H1 (cell line): ENCODE measurements around the gene ZBTB20. TPM values are rescaled to one million over a fixed set of nuclear protein-coding genes. Genes with fewer than 3 reads are reported as not detected.

Source experiments
- CTCF ChIA-PET: fragments of 300-600 bp; sonication (Branson Sonifier 250); formaldehyde crosslinking; loops from one replicate; lab custom pipeline; 2021; ENCODE audit not compliant: partially characterized antibody; lab: Charles Lee
- POLR2A ChIA-PET: fragments of 300-600 bp; sonication (Branson Sonifier 250); formaldehyde crosslinking; loops from one replicate; lab custom pipeline; 2021; ENCODE audit warnings: inconsistent platforms; ENCODE audit not compliant: partially characterized antibody; lab: Charles Lee
- DNase-seq, 2 experiments: peaks; one replicate each; pipeline versions ENCODE4 v3.0.0 to v3.0.0-alpha.2; 2010 to 2022; ENCODE audit warnings: low spot score in 2 of 2, low read depth in 1 of 2, mixed read lengths in 1 of 2
- FAIRE-seq: peaks from 2 replicates; lab custom pipeline; 2011; peaks lifted over from hg19 to GRCh38; lab: Jason Lieb, UNC
- H2AFZ ChIP-seq: 2 replicates; pipeline ENCODE4 v1.8.1; 2012; ENCODE audit warnings: low read length, inconsistent platforms
- H2AK5ac ChIP-seq: 2 replicates; pipeline ENCODE4 v1.6.1; 2013; ENCODE audit warnings: low read depth, low read length
- H2BK120ac ChIP-seq: replicated peaks from 2 replicates; pipeline ENCODE3; 2013; ENCODE audit warnings: low read depth, low read length, inconsistent platforms
- H2BK12ac ChIP-seq: 2 replicates; pipeline ENCODE4 v1.6.1; 2013; ENCODE audit warnings: low read depth, low read length
- H2BK15ac ChIP-seq: 2 replicates; pipeline ENCODE4 v1.6.1; 2013; ENCODE audit warnings: low read length
- H2BK20ac ChIP-seq: 2 replicates; pipeline ENCODE4 v1.6.1; 2013; ENCODE audit warnings: low read length
- H2BK5ac ChIP-seq: 2 replicates; pipeline ENCODE4 v1.6.1; 2013; ENCODE audit warnings: low read depth, low read length
- H3K14ac ChIP-seq: 2 replicates; pipeline ENCODE4 v1.6.1; 2013; ENCODE audit warnings: inconsistent platforms; ENCODE audit not compliant: insufficient read length
- H3K18ac ChIP-seq: 2 replicates; pipeline ENCODE4 v1.6.1; 2013; ENCODE audit warnings: low read length; ENCODE audit errors: extremely low read depth
- H3K23ac ChIP-seq: 2 replicates; pipeline ENCODE4 v1.6.1; 2013; ENCODE audit warnings: inconsistent platforms; ENCODE audit not compliant: insufficient read length
- H3K23me2 ChIP-seq: 2 replicates; pipeline ENCODE4 v1.6.1; 2013; ENCODE audit warnings: low read depth, low read length
- H3K27ac ChIP-seq: 2 replicates; pipeline ENCODE4 v1.6.1; 2011; ENCODE audit warnings: low read depth, low read length, inconsistent platforms
- H3K27me3 ChIP-seq, 4 experiments: replicated peaks in 1 of 4; 1 replicate in 1 of 4; 2 replicates in 3 of 4; pipeline versions ENCODE4 v1.6.1 to v1.8.1; 2011 to 2013; ENCODE audit warnings: low read length in 3 of 4, mild to moderate bottlenecking in 3 of 4, inconsistent platforms in 2 of 4, mixed read lengths in 2 of 4, moderate library complexity in 1 of 4; ENCODE audit not compliant: control insufficient read depth in 3 of 4, insufficient read depth in 3 of 4; ENCODE audit errors: extremely low read depth in 1 of 4
- H3K36me3 ChIP-seq, 4 experiments: 2 replicates each; pipeline versions ENCODE4 v1.6.1 to v1.8.1; 2011 to 2013; ENCODE audit warnings: mild to moderate bottlenecking in 4 of 4, low read length in 3 of 4, moderate library complexity in 2 of 4, control low read depth in 1 of 4, inconsistent platforms in 1 of 4; ENCODE audit not compliant: insufficient read depth in 4 of 4, control insufficient read depth in 2 of 4
- H3K4ac ChIP-seq: replicated peaks from 2 replicates; pipeline ENCODE3; 2013; ENCODE audit warnings: low read length, low read depth, mixed read lengths, inconsistent platforms; ENCODE audit not compliant: insufficient read length
- H3K4me1 ChIP-seq, 4 experiments: replicated peaks in 1 of 4; 1 replicate in 1 of 4; 2 replicates in 3 of 4; pipeline versions ENCODE4 v1.6.1 to v1.8.1; 2011 to 2013; ENCODE audit warnings: low read length in 3 of 4, inconsistent platforms in 2 of 4, mixed read lengths in 1 of 4; ENCODE audit not compliant: insufficient read depth in 4 of 4, control insufficient read depth in 3 of 4
- H3K4me2 ChIP-seq, 2 experiments: 2 replicates each; pipeline versions ENCODE4 v1.6.1 to v1.8.1; 2011 to 2013; ENCODE audit warnings: low read depth in 2 of 2, low read length in 2 of 2, control low read depth in 1 of 2, inconsistent platforms in 1 of 2, mild to moderate bottlenecking in 1 of 2; ENCODE audit not compliant: insufficient read depth in 1 of 2
- H3K4me3 ChIP-seq, 4 experiments: fragments of 200-600, 300-600 bp in 1 of 4; sonication (generic), shearing (Covaris generic), sonication (Bioruptor Twin) in 1 of 4; 2 replicates each; pipeline versions ENCODE4 v1.5.1 to v1.8.1; 2011 to 2016; ENCODE audit warnings: low read length in 4 of 4, low read depth in 3 of 4, control low read depth in 2 of 4, inconsistent platforms in 2 of 4, mild to moderate bottlenecking in 2 of 4, mixed read lengths in 1 of 4, moderate library complexity in 1 of 4; ENCODE audit not compliant: insufficient read depth in 2 of 4; ENCODE audit errors: extremely low read depth in 1 of 4
- H3K56ac ChIP-seq: replicated peaks from 2 replicates; pipeline ENCODE3; 2013; ENCODE audit warnings: low read depth, mild to moderate bottlenecking, mixed read lengths, low read length, inconsistent platforms; ENCODE audit not compliant: insufficient read length
- H3K79me1 ChIP-seq: 2 replicates; pipeline ENCODE4 v1.6.1; 2013; ENCODE audit warnings: low read depth, low read length, control low read depth
- H3K79me2 ChIP-seq, 2 experiments: 2 replicates each; pipeline versions ENCODE4 v1.6.1 to v1.8.1; 2012 to 2013; ENCODE audit warnings: low read length in 2 of 2, mild to moderate bottlenecking in 2 of 2, inconsistent platforms in 1 of 2; ENCODE audit not compliant: insufficient read depth in 2 of 2, control insufficient read depth in 1 of 2
- H3K9ac ChIP-seq, 4 experiments: replicated peaks in 1 of 4; 1 replicate in 1 of 4; 2 replicates in 3 of 4; pipeline versions ENCODE4 v1.6.1 to v1.8.1; 2011 to 2013; ENCODE audit warnings: low read depth in 3 of 4, low read length in 3 of 4, control low read depth in 2 of 4, mild to moderate bottlenecking in 2 of 4, moderate library complexity in 2 of 4, inconsistent platforms in 1 of 4; ENCODE audit errors: extremely low read depth in 1 of 4
- H3K9me3 ChIP-seq, 2 experiments: 2 replicates each; pipeline versions ENCODE4 v1.6.1 to v1.8.1; 2012 to 2013; ENCODE audit warnings: mild to moderate bottlenecking in 2 of 2, moderate library complexity in 2 of 2, control low read depth in 1 of 2, inconsistent platforms in 1 of 2, low read depth in 1 of 2, low read length in 1 of 2, mixed read lengths in 1 of 2; ENCODE audit not compliant: insufficient read depth in 2 of 2
- H4K20me1 ChIP-seq, 2 experiments: replicated peaks in 1 of 2; 2 replicates each; pipeline versions ENCODE3 to v1.8.1; 2011 to 2013; ENCODE audit warnings: inconsistent platforms in 2 of 2, low read length in 2 of 2, mild to moderate bottlenecking in 1 of 2; ENCODE audit not compliant: insufficient read depth in 2 of 2, control insufficient read depth in 1 of 2
- H4K5ac ChIP-seq: 2 replicates; pipeline ENCODE4 v1.6.1; 2013; ENCODE audit warnings: low read length, low read depth, mixed read lengths, inconsistent platforms; ENCODE audit not compliant: insufficient read length
- H4K8ac ChIP-seq: 2 replicates; pipeline ENCODE4 v1.8.0; 2013; ENCODE audit warnings: mild to moderate bottlenecking, moderate library complexity, low read length, inconsistent platforms; ENCODE audit not compliant: insufficient read depth; ENCODE audit errors: extremely low read depth
- H4K91ac ChIP-seq: replicated peaks from 2 replicates; pipeline ENCODE3; 2013; ENCODE audit warnings: low read length, mixed read lengths, inconsistent platforms; ENCODE audit not compliant: insufficient read length
- CBX5 ChIP-seq: fragments of 300-800, 300-1000 bp; sonication (generic); IDR thresholded peaks from 2 replicates; pipeline ENCODE4 v1.7.1; 2016; ENCODE audit warnings: antibody characterized with exemption, low read length, low read depth
- KDM1A ChIP-seq: fragments of 200-600, 300-600 bp; sonication (generic); IDR thresholded peaks from 2 replicates; pipeline ENCODE4 v1.7.1; 2016; ENCODE audit warnings: mild to moderate bottlenecking, low read length, borderline replicate concordance
- NANOG ChIP-seq: IDR thresholded peaks from 2 replicates; pipeline ENCODE4 v1.6.1; 2011; ENCODE audit warnings: low read length, low read depth, mild to moderate bottlenecking, inconsistent platforms; ENCODE audit not compliant: insufficient read depth, poor library complexity, severe bottlenecking
- RAD21 ChIP-seq, 2 experiments: IDR thresholded peaks in 1 of 2; conservative IDR thresholded peaks in 1 of 2; 2 replicates each; pipeline ENCODE4 v1.6.1; 2011; ENCODE audit warnings: low read depth in 2 of 2, low read length in 2 of 2, improper control_type of control experiment in 1 of 2, inconsistent platforms in 1 of 2, mild to moderate bottlenecking in 1 of 2, moderate library complexity in 1 of 2
- TAF1 ChIP-seq: IDR thresholded peaks from 2 replicates; pipeline ENCODE4 v1.6.1; 2011; ENCODE audit warnings: mild to moderate bottlenecking, low read depth, low read length
- WGBS, 2 experiments: shearing (Covaris generic) in 1 of 2; methylation state at CpG; one replicate each; pipeline versions ENCODE4 v1.1.6 to v1.1.7; 2013 to 2015; ENCODE audit warnings: low lambda C conversion rate in 2 of 2, mixed read lengths in 2 of 2, inconsistent platforms in 1 of 2, low coverage in 1 of 2, missing lambda C conversion rate in 1 of 2; ENCODE audit not compliant: insufficient replicate concordance in 2 of 2, insufficient coverage in 1 of 2, insufficient read length in 1 of 2; ENCODE audit errors: extremely low coverage in 1 of 2, missing lambda C conversion rate in 1 of 2; 5-methylcytosine and 5-hydroxymethylcytosine counted together
- polyA plus RNA-seq, 7 experiments: library from polyadenylated mRNA; depleted of rRNA in 3 of 7; stranded (reverse) in 5 of 7; unstranded in 2 of 7; fragments of >200 nt in 5 of 7; fragments of 200-250 nt in 2 of 7; gene quantifications; 1 replicate in 5 of 7; 2 replicates in 1 of 7; 4 replicates in 1 of 7; pipeline versions ENCODE4 v1.2.1 to v1.2.3, GENCODE V29; 2011 to 2013; ENCODE audit warnings: missing spikeins in 2 of 7, mixed read lengths in 2 of 7
- total RNA-seq: library from RNA; stranded (reverse); fragmentation: NEBNext Ultra II Directional; extraction: Animal tissue kit (Norgen Biotek cat#: 25700); gene quantifications from 2 replicates; pipeline ENCODE4 v1.2.1, GENCODE V29; 2021

ZBTB20 gene
- total and polyA plus RNA-seq, 2 of the 8 experiments (the other 6 are each of a cell fraction or from before 2014, with no cell fraction given) = 0.35 to 1.3 TPM

DNA sequence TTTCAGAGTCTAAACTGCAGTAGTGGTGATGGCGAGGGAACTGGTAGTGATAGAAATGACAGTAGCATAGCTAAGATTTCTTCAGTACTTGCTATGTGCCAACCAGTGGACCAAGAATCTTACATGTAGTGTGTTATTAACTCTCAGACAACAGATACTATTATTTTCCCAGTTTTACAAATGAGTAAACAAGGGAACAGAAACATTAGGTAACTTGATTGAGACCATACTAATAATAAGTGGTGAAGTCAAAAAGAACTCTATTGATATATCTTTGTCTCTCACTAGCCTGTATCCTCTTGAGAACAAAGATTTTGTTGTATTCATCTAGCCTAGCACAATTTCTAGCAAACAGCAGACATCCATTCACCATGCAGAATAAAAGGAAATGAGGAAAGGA, 250.1 kb downstream of the ZBTB20 start:
- Histone ChIP-seq H3K9me3 (no peaks in the 10 kb centered on the region), H2BK120ac (no peak overlapping the region), H2BK15ac (no peak overlapping the region), H2BK5ac (no peak overlapping the region), H3K36me3 (no peaks in the 10 kb centered on the region), H4K91ac (no peak overlapping the region), H3K79me1 (no peaks in the 10 kb centered on the region), H4K20me1 (no peaks in the 10 kb centered on the region), H3K14ac (no peak overlapping the region), H3K4me2 (no peak overlapping the region), H3K56ac (no peak overlapping the region), H3K18ac (no peak overlapping the region), H4K8ac (no peak overlapping the region), H3K27me3 (peaks cover 0 to 1% (median 0%) of the 10 kb centered on the region in 4 experiments; a peak in 1 of 7 replicates), H4K5ac (no peak overlapping the region), H3K27ac (no peak overlapping the region), H3K79me2 (no peaks in the 10 kb centered on the region), H3K9ac (no peak overlapping the region), H3K23ac (no peak overlapping the region), H2AK5ac (no peak overlapping the region), H2BK12ac (no peak overlapping the region), H3K4me3 (no peak overlapping the region), H3K4ac (no peak overlapping the region), H3K23me2 (no peaks in the 10 kb centered on the region), H3K4me1 (no peaks in the 10 kb centered on the region; a peak in 1 of 7 replicates), H2BK20ac (no peak overlapping the region), H2AFZ (no peak overlapping the region)
- CTCF ChIA-PET = no interaction called here
- DNase-seq = no peak
- 88% methylated on average over 1 of the region's 1 CpG; no CpG with 5 or more reads in 1 of the 2 experiments for WGBS, 2 experiments
- POLR2A ChIA-PET = no interaction called here
- FAIRE-seq = no peak
- TF ChIP-seq NANOG (no peak), KDM1A (no peak), CBX5 (no peak), TAF1 (no peak), RAD21 (IDR thresholded peaks at IDR 0.05 in 1 of 2, conservative IDR thresholded peaks at IDR 0.05 in 1 of 2; ENCODE audit: low read depth in 2 of 2, low read length in 2 of 2) (no peak)
